MCF 10A (cell line): ENCODE measurements around the gene AVPI1. TPM values are rescaled to one million over a fixed set of nuclear protein-coding genes. Genes with fewer than 3 reads are reported as not detected.

Experiments
- BruUV-seq: library from RNA; stranded (reverse); fragments of 400-500 nt; replicated peaks from 2 replicates; lab custom pipeline; 2021; lab: Mats Ljungman, UMichigan
- CTCF ChIA-PET: fragments of 300-600 bp; sonication (Branson Sonifier 250); formaldehyde crosslinking; extraction: SDS; loops from one replicate; lab custom pipeline; 2021; ENCODE audit warnings: antibody characterized with exemption, inconsistent platforms; lab: Yijun Ruan, JAX
- POLR2A ChIA-PET: fragments of 300-600, 350-650 bp; sonication (Branson Sonifier 250); formaldehyde crosslinking; extraction: SDS; loops from one replicate; lab custom pipeline; 2020; ENCODE audit warnings: antibody characterized with exemption, inconsistent platforms; lab: Yijun Ruan, JAX
- DNase-seq: peaks from one replicate; pipeline ENCODE4 v3.0.0-alpha.2; 2018; ENCODE audit not compliant: unreplicated experiment
- H3K27ac Mint-ChIP-seq: one replicate; pipeline ENCODE4 v1.8.0; 2022; ENCODE audit warnings: mild to moderate bottlenecking, low read depth, mixed read lengths; ENCODE audit not compliant: unreplicated experiment
- H3K27me3 Mint-ChIP-seq: one replicate; pipeline ENCODE4 v1.8.0; 2022; ENCODE audit warnings: mixed read lengths; ENCODE audit not compliant: insufficient read depth, unreplicated experiment
- H3K36me3 Mint-ChIP-seq: one replicate; pipeline ENCODE4 v1.8.0; 2022; ENCODE audit warnings: mild to moderate bottlenecking, moderate library complexity, mixed read lengths; ENCODE audit not compliant: insufficient read depth, unreplicated experiment
- H3K4me1 Mint-ChIP-seq: one replicate; pipeline ENCODE4 v1.8.0; 2022; ENCODE audit warnings: mixed read lengths; ENCODE audit not compliant: insufficient read depth, unreplicated experiment
- H3K4me3 Mint-ChIP-seq: one replicate; pipeline ENCODE4 v1.8.0; 2022; ENCODE audit warnings: mild to moderate bottlenecking, moderate library complexity, mixed read lengths; ENCODE audit not compliant: unreplicated experiment
- H3K9me3 Mint-ChIP-seq: one replicate; pipeline ENCODE4 v1.8.0; 2022; ENCODE audit warnings: mixed read lengths; ENCODE audit not compliant: unreplicated experiment
- CTCF ChIP-seq: fragments of 200-600 bp; IDR thresholded peaks from one replicate; pipeline ENCODE4 v1.8.0; 2022; ENCODE audit warnings: antibody characterized with exemption, mild to moderate bottlenecking; ENCODE audit not compliant: unreplicated experiment
- intact Hi-C: fragments of 100-400 bp; cut with micrococcal nuclease; formaldehyde crosslinking; loops from 2 replicates; pipeline ENCODE4 v1.14.1; 2022
- total RNA-seq: library from RNA; stranded (reverse); gene quantifications from 2 replicates; pipeline ENCODE4 v1.2.3, GENCODE V29; 2022

Gene AVPI1
- total RNA-seq, 1 experiment from 2014 or later = 305 TPM

GRCh38 chr10:97726636-97727178 is 39.7 kb upstream of the AVPI1 start:
- ChIA-PET CTCF (interaction anchor here (0.7 to 15.8 kb wide), 7 partner anchors 10 to 719 kb away, joined by 3 to 847 read pairs (median 16); partner anchors contain the start of genes AVPI1, MARVELD1 and ZFYVE27), POLR2A (interaction anchor here (0.5 to 15.6 kb wide), 14 partner anchors 9 to 177 kb away, joined by 3 to 539 read pairs (median 5); partner anchors contain the start of genes AVPI1, MARVELD1 and ZFYVE27)
- intact Hi-C loops = no loop called here
- H3K27ac Mint-ChIP-seq = peak overlapping the region; percentile 83
- H3K36me3 Mint-ChIP-seq = no peaks in the 10 kb centered on the region
- no TSS peak for BruUV-seq
- no peaks in the 10 kb centered on the region for H3K27me3 Mint-ChIP-seq
- H3K9me3 Mint-ChIP-seq = no peaks in the 10 kb centered on the region
- H3K4me1 Mint-ChIP-seq = peaks cover 30% of the 10 kb centered on the region
- DNase-seq = peak; percentile 92
- no peak for TF ChIP-seq CTCF
- peak overlapping the region; percentile 64 for H3K4me3 Mint-ChIP-seq

DNA sequence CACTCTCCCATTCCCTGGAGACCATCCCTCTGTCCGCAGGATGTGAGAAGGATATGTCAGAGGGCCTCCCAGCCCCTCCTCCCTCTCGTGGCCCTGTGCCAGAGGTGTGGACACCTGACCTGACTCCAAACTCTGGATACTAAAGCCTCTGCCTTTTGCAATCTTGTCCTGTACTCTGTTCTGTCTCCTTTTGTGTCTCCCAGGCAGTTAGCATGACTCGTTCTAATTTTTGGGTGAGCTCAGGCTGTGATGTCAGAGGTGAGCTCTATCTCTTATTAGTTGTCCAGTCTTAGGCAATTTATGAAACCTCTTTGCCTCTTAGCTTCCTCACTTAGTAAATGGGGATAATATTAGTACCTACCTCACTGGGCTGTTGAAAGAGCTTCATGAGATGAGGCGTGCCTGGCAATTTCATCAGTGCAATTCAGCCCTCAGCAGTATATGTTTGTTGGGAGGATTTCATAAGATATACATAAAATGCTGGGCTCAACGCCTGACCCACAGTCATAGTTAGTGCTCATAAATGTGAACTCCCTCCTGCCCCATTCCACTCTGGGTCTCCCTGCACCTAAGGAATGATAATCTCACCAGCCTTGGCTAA is 37.4 kb upstream of the AVPI1 start:
- Mint-ChIP-seq H3K9me3 (no peaks in the 10 kb centered on the region), H3K27ac (peak overlapping the region; percentile 55), H3K27me3 (no peaks in the 10 kb centered on the region), H3K36me3 (peaks cover 5% of the 10 kb centered on the region), H3K4me3 (peak overlapping the region; percentile 19), H3K4me1 (peaks cover 39% of the 10 kb centered on the region)
- intact Hi-C loops = loop anchor here (2.0 kb wide), 1 partner anchor 38 kb away; the partner anchor contains the start of gene AVPI1
- BruUV-seq = no TSS peak
- TF ChIP-seq CTCF = no peak
- POLR2A ChIA-PET = interaction anchor here (0.6 to 15.6 kb wide), 15 partner anchors 10 to 325 kb away, joined by 3 to 539 read pairs (median 4); partner anchors contain the start of genes ANKRD2, AVPI1, MARVELD1 and PI4K2A
- DNase-seq = peak; percentile 97
- CTCF ChIA-PET = interaction anchor here (0.7 to 15.8 kb wide), 10 partner anchors 8 to 258 kb away, joined by 3 to 847 read pairs (median 4); partner anchors contain the start of genes AVPI1, MARVELD1 and ZFYVE27

- TF ChIP-seq CTCF = no peak
- no peak overlapping the region for H3K27ac Mint-ChIP-seq
- no peak overlapping the region for H3K4me3 Mint-ChIP-seq
- no TSS peak for BruUV-seq
- intact Hi-C loops = no loop called here
- POLR2A ChIA-PET = interaction anchor here (1.1 to 15.6 kb wide), 6 partner anchors 8 to 74 kb away, joined by 3 to 539 read pairs (median 40); partner anchors contain the start of genes AVPI1, MARVELD1 and ZFYVE27
- CTCF ChIA-PET = interaction anchor here (0.6 to 15.8 kb wide), 6 partner anchors 9 to 444 kb away, joined by 3 to 847 read pairs (median 8); partner anchors contain the start of genes AVPI1 and MARVELD1
- peaks cover 49% of the 10 kb centered on the region for H3K4me1 Mint-ChIP-seq
- no peaks in the 10 kb centered on the region for H3K9me3 Mint-ChIP-seq
- DNase-seq = no peak
- peaks cover 15% of the 10 kb centered on the region for H3K36me3 Mint-ChIP-seq
- H3K27me3 Mint-ChIP-seq = no peaks in the 10 kb centered on the region
Measured at GRCh38 chr10:97723001-97723400, 36.0 kb upstream of the AVPI1 start.
